ENCODE measurements around the gene SP140L.
A peak's percentile ranks its signal among the peaks of the same experiment; 100 is the strongest.

DNA sequence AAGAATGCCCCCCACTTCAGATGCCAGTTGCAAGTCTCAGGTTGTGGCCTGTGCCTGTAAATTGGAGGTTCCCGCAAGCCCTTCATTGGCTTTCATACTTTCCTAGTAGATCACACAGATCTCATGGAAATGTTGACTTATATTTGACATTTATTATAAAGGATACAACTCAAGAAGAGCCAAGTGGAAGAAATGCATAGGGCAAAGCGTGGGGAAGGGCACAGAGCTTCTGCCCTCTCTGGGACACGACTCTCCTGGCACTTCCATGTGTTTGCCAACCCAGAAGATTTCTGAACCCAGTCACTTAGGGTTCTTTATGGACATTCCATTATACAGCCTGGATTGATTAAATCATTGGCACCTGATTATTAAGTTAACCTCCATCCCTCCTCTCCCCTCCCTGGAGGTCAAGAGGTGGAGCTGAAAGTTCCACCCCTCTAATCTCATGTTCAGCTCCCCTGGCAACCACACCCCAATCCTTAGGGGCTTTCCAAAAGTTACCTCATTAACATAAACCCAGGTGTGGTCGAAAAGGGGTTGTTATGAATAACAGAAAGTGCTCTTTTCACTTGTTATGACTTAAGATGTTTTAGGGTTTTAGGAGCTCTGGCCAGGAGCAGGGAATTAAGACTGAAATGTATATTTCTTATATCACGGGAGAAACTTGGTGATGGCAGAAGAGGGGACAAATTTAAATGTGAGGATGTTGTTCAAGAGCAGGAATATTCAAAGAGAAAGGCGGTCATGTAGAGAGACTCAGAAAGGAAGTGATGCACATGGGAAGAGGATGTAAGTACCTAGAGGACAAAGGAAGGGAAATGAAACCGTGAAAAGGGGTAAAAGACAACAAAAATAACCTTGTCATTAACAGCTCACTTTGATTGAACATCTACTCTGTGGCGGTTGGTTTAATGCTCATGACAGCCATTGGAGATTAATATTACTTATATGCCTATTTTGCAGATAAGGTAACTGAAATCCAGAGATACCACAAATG, 120.8 kb downstream of the SP140L start:
- TF ChIP-seq, protein P1, sequence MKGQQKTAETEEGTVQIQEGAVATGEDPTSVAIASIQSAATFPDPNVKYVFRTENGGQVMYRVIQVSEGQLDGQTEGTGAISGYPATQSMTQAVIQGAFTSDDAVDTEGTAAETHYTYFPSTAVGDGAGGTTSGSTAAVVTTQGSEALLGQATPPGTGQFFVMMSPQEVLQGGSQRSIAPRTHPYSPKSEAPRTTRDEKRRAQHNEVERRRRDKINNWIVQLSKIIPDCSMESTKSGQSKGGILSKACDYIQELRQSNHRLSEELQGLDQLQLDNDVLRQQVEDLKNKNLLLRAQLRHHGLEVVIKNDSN (IDR thresholded peaks at IDR 0.05; ENCODE audit: borderline replicate concordance, extremely low read length, insufficient read depth, low read depth, low read length) = no peak
- TF ChIP-seq CHD4 (IDR thresholded peaks at IDR 0.05) = no peak
- no peak for TF ChIP-seq EZH2 (IDR thresholded peaks at IDR 0.05; ENCODE audit: borderline replicate concordance, control insufficient read depth, low read depth, low read length)
- TF ChIP-seq CTCF (IDR thresholded peaks at IDR 0.05 in 2 of 3, conservative IDR thresholded peaks at IDR 0.05 in 1 of 3; ENCODE audit: control insufficient read depth in 2 of 3, extremely low read depth in 1 of 3, insufficient read depth in 1 of 3, low read depth in 3 of 3, low read length in 3 of 3) = no peak
- peak; percentile 68; the same call in 1 of the 2 replicates for TF ChIP-seq TCF7 (IDR thresholded peaks at IDR 0.05; ENCODE audit: borderline replicate concordance)
- TF ChIP-seq, protein P2, sequence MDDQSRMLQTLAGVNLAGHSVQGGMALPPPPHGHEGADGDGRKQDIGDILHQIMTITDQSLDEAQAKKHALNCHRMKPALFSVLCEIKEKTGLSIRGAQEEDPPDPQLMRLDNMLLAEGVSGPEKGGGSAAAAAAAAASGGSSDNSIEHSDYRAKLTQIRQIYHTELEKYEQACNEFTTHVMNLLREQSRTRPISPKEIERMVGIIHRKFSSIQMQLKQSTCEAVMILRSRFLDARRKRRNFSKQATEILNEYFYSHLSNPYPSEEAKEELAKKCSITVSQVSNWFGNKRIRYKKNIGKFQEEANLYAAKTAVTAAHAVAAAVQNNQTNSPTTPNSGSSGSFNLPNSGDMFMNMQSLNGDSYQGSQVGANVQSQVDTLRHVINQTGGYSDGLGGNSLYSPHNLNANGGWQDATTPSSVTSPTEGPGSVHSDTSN (IDR thresholded peaks at IDR 0.05; ENCODE audit: insufficient replicate concordance, low read depth, low read length) = no peak
- peak; percentile 69 for TF ChIP-seq GABPA (IDR thresholded peaks at IDR 0.05; ENCODE audit: low read depth)
- no peak for TF ChIP-seq E4F1 (IDR thresholded peaks at IDR 0.05; ENCODE audit: borderline replicate concordance, partially characterized antibody)
- no peak for TF ChIP-seq FOXK2 (IDR thresholded peaks at IDR 0.05)
- 0 out of 2 replicates have a peak, but pooled peaks have one; percentile 18 for TF ChIP-seq CHD2 (IDR thresholded peaks at IDR 0.05; ENCODE audit: borderline replicate concordance, low read depth, low read length)
- TF ChIP-seq, protein P3, sequence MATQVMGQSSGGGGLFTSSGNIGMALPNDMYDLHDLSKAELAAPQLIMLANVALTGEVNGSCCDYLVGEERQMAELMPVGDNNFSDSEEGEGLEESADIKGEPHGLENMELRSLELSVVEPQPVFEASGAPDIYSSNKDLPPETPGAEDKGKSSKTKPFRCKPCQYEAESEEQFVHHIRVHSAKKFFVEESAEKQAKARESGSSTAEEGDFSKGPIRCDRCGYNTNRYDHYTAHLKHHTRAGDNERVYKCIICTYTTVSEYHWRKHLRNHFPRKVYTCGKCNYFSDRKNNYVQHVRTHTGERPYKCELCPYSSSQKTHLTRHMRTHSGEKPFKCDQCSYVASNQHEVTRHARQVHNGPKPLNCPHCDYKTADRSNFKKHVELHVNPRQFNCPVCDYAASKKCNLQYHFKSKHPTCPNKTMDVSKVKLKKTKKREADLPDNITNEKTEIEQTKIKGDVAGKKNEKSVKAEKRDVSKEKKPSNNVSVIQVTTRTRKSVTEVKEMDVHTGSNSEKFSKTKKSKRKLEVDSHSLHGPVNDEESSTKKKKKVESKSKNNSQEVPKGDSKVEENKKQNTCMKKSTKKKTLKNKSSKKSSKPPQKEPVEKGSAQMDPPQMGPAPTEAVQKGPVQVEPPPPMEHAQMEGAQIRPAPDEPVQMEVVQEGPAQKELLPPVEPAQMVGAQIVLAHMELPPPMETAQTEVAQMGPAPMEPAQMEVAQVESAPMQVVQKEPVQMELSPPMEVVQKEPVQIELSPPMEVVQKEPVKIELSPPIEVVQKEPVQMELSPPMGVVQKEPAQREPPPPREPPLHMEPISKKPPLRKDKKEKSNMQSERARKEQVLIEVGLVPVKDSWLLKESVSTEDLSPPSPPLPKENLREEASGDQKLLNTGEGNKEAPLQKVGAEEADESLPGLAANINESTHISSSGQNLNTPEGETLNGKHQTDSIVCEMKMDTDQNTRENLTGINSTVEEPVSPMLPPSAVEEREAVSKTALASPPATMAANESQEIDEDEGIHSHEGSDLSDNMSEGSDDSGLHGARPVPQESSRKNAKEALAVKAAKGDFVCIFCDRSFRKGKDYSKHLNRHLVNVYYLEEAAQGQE (IDR thresholded peaks at IDR 0.05; ENCODE audit: low read depth, low read length) = no peak
- no peak for TF ChIP-seq CHD1 (IDR thresholded peaks at IDR 0.05; ENCODE audit: low read depth, low read length)
- TF ChIP-seq, protein P4, sequence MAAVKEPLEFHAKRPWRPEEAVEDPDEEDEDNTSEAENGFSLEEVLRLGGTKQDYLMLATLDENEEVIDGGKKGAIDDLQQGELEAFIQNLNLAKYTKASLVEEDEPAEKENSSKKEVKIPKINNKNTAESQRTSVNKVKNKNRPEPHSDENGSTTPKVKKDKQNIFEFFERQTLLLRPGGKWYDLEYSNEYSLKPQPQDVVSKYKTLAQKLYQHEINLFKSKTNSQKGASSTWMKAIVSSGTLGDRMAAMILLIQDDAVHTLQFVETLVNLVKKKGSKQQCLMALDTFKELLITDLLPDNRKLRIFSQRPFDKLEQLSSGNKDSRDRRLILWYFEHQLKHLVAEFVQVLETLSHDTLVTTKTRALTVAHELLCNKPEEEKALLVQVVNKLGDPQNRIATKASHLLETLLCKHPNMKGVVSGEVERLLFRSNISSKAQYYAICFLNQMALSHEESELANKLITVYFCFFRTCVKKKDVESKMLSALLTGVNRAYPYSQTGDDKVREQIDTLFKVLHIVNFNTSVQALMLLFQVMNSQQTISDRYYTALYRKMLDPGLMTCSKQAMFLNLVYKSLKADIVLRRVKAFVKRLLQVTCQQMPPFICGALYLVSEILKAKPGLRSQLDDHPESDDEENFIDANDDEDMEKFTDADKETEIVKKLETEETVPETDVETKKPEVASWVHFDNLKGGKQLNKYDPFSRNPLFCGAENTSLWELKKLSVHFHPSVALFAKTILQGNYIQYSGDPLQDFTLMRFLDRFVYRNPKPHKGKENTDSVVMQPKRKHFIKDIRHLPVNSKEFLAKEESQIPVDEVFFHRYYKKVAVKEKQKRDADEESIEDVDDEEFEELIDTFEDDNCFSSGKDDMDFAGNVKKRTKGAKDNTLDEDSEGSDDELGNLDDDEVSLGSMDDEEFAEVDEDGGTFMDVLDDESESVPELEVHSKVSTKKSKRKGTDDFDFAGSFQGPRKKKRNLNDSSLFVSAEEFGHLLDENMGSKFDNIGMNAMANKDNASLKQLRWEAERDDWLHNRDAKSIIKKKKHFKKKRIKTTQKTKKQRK (IDR thresholded peaks at IDR 0.05; ENCODE audit: low read depth, low read length) = no peak

Measured in GM12878 (cell line).